Activated CD4-positive, alpha-beta T cell treated with anti-CD3 and anti-CD28 coated beads, Interleukin-2, amount 50 U/mL, for 24 hours (primary cell): ENCODE results near the gene UBE3D.

Source experiments
- DNase-seq, 2 donors: peaks; one replicate each; pipeline ENCODE4 v3.0.0-alpha.2; 2020; ENCODE audit warnings: low read depth in 1 of 2, low spot score in 1 of 2

UBE3D gene

GRCh38 chr6:83065511-83066192, at the start of gene UBE3D:
Gene UBE3D, minus strand, starts transcription at chr6:83065841. Its CDS starts 123 bp downstream, at chr6:83065718.
- peak; percentile 89 to 92 for DNase-seq

GRCh38 chr6:83114164-83114563, 48.5 kb upstream of the UBE3D start:
- DNase-seq = no peak

- no peak for DNase-seq
Measured at GRCh38 chr6:83113258-83113657, 47.6 kb upstream of the UBE3D start.

- DNase-seq = no peak
Measured at GRCh38 chr6:83108378-83108777, 42.7 kb upstream of the UBE3D start.

GRCh38 chr6:83098589-83098988, 32.9 kb upstream of the UBE3D start:
- no peak for DNase-seq

GRCh38 chr6:83097675-83098074, 32.0 kb upstream of the UBE3D start:
- DNase-seq = no peak

- DNase-seq = no peak
Measured at GRCh38 chr6:83097204-83097603, 31.6 kb upstream of the UBE3D start.

GRCh38 chr6:83096791-83097190, 31.1 kb upstream of the UBE3D start:
- no peak for DNase-seq

- no peak for DNase-seq
Measured at GRCh38 chr6:83092756-83093399, 27.2 kb upstream of the UBE3D start.

GRCh38 chr6:83086751-83087150, 21.1 kb upstream of the UBE3D start:
- DNase-seq = no peak

GRCh38 chr6:83083476-83083875, 17.8 kb upstream of the UBE3D start:
- no peak for DNase-seq

GRCh38 chr6:83073615-83074014, 8.0 kb upstream of the UBE3D start:
- DNase-seq = no peak

- no peak for DNase-seq
Measured at GRCh38 chr6:83072726-83073125, 7.1 kb upstream of the UBE3D start.

GRCh38 chr6:83071707-83072106, 6.1 kb upstream of the UBE3D start:
- DNase-seq = no peak

- DNase-seq = no peak
Measured at GRCh38 chr6:83071023-83071422, 5.4 kb upstream of the UBE3D start.

- no peak for DNase-seq
Measured at GRCh38 chr6:83069633-83070032, 4.0 kb upstream of the UBE3D start.

GRCh38 chr6:83068616-83069015, 3.0 kb upstream of the UBE3D start:
- no peak for DNase-seq

GRCh38 chr6:83067448-83068439, 2.1 kb upstream of the UBE3D start, which contains the start of gene DOP1A:
Gene DOP1A, plus strand, starts transcription at chr6:83067671. Its CDS starts 29,307 bp downstream, at chr6:83096978.
- peak; percentile 95 to 96 for DNase-seq

GRCh38 chr6:83062225-83062624, 3.4 kb downstream of the UBE3D start:
- DNase-seq = no peak

GRCh38 chr6:83061190-83061589, 4.5 kb downstream of the UBE3D start:
- no peak for DNase-seq

GRCh38 chr6:83057705-83058321, 7.8 kb downstream of the UBE3D start:
- DNase-seq = no peak
